ENCODE data around the gene POU2F3.

GRCh38 chr11:120267319-120267718 lies 27.4 kb downstream of the POU2F3 start:
- TF ChIP-seq EZH2 (IDR thresholded peaks at IDR 0.05; ENCODE audit: borderline replicate concordance, low read length) (no peak), CTCF (IDR thresholded peaks at IDR 0.05; ENCODE audit: low read length) (no peak)

Data from OCI-LY1 (cell line).